Kidney (tissue), 14 donors: ENCODE data around the gene ATF7. TPM values are rescaled to one million over a fixed set of nuclear protein-coding genes. Genes with fewer than 3 reads are reported as not detected.

ENCODE experiments used
- DNase-seq, 5 donors: peaks; one replicate each; pipeline ENCODE4 v3.0.0-alpha.2; 2013 to 2020
- FAIRE-seq: peaks from 2 replicates; lab custom pipeline; 2012; peaks lifted over from hg19 to GRCh38; lab: Jason Lieb, UNC
- H3K27ac ChIP-seq, 2 donors: one replicate each; pipeline ENCODE4 v1.7.0; 2013; ENCODE audit warnings: low read depth in 2 of 2, low read length in 2 of 2, inconsistent platforms in 1 of 2
- H3K27me3 ChIP-seq: one replicate; pipeline ENCODE4 v1.7.1; 2013; ENCODE audit warnings: low read length, inconsistent platforms; ENCODE audit not compliant: control insufficient read depth, insufficient read depth
- H3K36me3 ChIP-seq, 3 donors: one replicate each; pipeline versions ENCODE4 v1.7.0 to v1.7.1; 2013; ENCODE audit warnings: low read length in 3 of 3, control low read depth in 1 of 3, inconsistent platforms in 1 of 3; ENCODE audit not compliant: insufficient read depth in 3 of 3, control insufficient read depth in 2 of 3
- H3K4me1 ChIP-seq, 3 donors: one replicate each; pipeline versions ENCODE4 v1.7.0 to v1.7.1; 2013; ENCODE audit warnings: low read length in 3 of 3, inconsistent platforms in 1 of 3, low read depth in 1 of 3; ENCODE audit not compliant: control insufficient read depth in 2 of 3, insufficient read depth in 2 of 3
- H3K4me3 ChIP-seq, 3 donors: one replicate each; pipeline versions ENCODE4 v1.7.0 to v1.8.1; 2013; ENCODE audit warnings: low read length in 3 of 3, control low read depth in 1 of 3, inconsistent platforms in 1 of 3
- H3K9ac ChIP-seq, 3 donors: one replicate each; pipeline versions ENCODE4 v1.7.0 to v1.7.1; 2013; ENCODE audit warnings: low read length in 3 of 3, control low read depth in 1 of 3, inconsistent platforms in 1 of 3
- H3K9me3 ChIP-seq, 3 donors: one replicate each; pipeline versions ENCODE4 v1.7.0 to v1.7.1; 2013; ENCODE audit warnings: low read length in 3 of 3, control low read depth in 1 of 3, inconsistent platforms in 1 of 3; ENCODE audit not compliant: control insufficient read depth in 2 of 3, insufficient read depth in 1 of 3
- intact Hi-C: fragments of 100-400 bp; cut with DNase I; formaldehyde crosslinking; loops from one replicate; pipeline ENCODE4 v1.11.1; 2022
- polyA plus RNA-seq: library from polyadenylated mRNA; stranded (reverse); fragments of 350-450 nt; fragmentation: Illumina TruSeq; extraction: RNeasy Lipid Tissue Mini Kit (QIAGEN cat#74804); gene quantifications from one replicate; pipeline ENCODE4 v1.2.3, GENCODE V29; 2014; ENCODE audit warnings: low read depth, low replicate concordance; ENCODE audit not compliant: insufficient read depth
- total RNA-seq: library from RNA; stranded (reverse); fragmentation: NEBNext Ultra II Directional; extraction: Animal tissue kit (Norgen Biotek cat#: 25700); gene quantifications from one replicate; pipeline ENCODE4 v1.2.1, GENCODE V29; 2021
- TF ChIP-seq, protein P1 (sequence below): IDR thresholded peaks from 3 replicates; pipeline ENCODE4 v1.5.1; 2012; ENCODE audit warnings: mild to moderate bottlenecking, moderate library complexity, borderline replicate concordance; ENCODE audit not compliant: insufficient read depth; ENCODE audit errors: extremely low read depth
- donor health status: control.
- donor health status: control.
- donor health status: control.
- donor health status: control.
- donor health status: control.
- donor health status: DM: yes; HTN: yes; CAD: no.
- donor health status: Normal renal cell carcinoma (clear cell type).

The ATF7 gene
- total and polyA plus RNA-seq, 2 donors from 2014 or later, result 16.2 to 54.7 TPM

GRCh38 chr12:53627919-53628318, 1.7 kb upstream of the ATF7 start:
- FAIRE-seq, result no peak
- Histone ChIP-seq H3K9ac (no peak overlapping the region), H3K4me1 (peaks cover 5 to 16% (median 14%) of the 10 kb centered on the region in 3 donors), H3K4me3 (no peak overlapping the region), H3K27me3 (no peaks in the 10 kb centered on the region), H3K27ac (no peak overlapping the region), H3K36me3 (no peaks in the 10 kb centered on the region), H3K9me3 (no peaks in the 10 kb centered on the region)
- DNase-seq, result no peak
- intact Hi-C loops, result no loop called here
- TF ChIP-seq, protein P1, sequence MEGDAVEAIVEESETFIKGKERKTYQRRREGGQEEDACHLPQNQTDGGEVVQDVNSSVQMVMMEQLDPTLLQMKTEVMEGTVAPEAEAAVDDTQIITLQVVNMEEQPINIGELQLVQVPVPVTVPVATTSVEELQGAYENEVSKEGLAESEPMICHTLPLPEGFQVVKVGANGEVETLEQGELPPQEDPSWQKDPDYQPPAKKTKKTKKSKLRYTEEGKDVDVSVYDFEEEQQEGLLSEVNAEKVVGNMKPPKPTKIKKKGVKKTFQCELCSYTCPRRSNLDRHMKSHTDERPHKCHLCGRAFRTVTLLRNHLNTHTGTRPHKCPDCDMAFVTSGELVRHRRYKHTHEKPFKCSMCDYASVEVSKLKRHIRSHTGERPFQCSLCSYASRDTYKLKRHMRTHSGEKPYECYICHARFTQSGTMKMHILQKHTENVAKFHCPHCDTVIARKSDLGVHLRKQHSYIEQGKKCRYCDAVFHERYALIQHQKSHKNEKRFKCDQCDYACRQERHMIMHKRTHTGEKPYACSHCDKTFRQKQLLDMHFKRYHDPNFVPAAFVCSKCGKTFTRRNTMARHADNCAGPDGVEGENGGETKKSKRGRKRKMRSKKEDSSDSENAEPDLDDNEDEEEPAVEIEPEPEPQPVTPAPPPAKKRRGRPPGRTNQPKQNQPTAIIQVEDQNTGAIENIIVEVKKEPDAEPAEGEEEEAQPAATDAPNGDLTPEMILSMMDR, result no peak

DNA sequence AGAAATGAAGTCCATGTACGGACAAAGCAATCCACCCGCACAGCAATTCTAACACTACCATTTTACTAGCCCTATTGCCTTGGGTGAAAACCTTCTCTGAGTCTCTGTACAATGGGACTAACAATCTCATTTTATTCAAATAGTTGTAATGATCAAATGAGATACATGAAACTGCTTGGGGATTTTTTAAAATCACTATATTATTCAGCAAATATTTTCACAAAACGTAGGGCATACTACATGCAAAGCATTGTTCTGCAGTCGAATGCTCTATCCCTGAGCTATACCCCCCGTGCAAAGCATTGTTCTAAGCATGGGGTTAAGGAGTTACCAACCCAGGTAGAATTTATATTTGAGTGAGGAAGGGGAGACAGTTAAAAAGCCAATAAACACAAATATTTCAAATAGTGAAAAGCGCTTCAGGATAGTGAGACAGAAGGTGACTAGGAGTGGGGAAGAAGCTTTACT, 554 bp upstream of the ATF7 start:
- intact Hi-C loops, result no loop called here
- no peaks in the 10 kb centered on the region for H3K36me3 ChIP-seq
- peaks cover 5 to 21% (median 17%) of the 10 kb centered on the region in 3 donors for H3K4me1 ChIP-seq
- H3K9me3 ChIP-seq, result no peaks in the 10 kb centered on the region
- TF ChIP-seq, protein P1, result no peak
- peak overlapping the region in 2 of 3 donors; percentile 0 to 70 for H3K9ac ChIP-seq
- DNase-seq (peak in 1 of 5 donors; percentile 7), FAIRE-seq (no peak)
- no peaks in the 10 kb centered on the region for H3K27me3 ChIP-seq
- H3K4me3 ChIP-seq, result peak overlapping the region; percentile 68 to 85 (median 84)
- H3K27ac ChIP-seq, result no peak overlapping the region

DNA sequence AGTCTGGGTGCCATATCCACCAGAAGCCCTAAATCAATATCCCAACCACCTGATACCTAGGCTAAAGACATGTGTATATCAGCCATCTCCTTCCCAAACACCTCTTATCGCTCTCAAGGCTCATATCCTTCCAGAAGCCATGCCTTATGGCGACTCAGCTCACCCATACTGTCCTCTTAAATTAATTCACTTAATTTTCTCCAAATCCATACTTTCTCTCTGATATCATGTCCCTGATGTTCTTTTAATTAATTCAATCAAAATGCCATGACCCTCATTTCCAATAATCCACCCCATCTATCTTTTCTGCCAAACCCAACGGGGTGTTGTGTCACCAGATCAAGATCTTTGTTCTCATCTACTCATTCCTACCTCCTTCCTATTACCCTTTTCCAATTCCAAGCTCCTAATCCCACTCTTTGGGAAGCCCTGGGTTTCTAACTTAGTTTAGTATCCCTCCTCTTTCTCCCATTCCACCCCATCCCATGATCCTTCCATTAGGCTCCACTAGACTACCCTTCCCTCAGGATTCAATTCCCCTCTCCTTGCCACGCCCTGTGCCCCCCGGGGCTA, 723 bp downstream of the ATF7 start:
- no peak for FAIRE-seq
- intact Hi-C loops, result no loop called here
- no peaks in the 10 kb centered on the region for H3K27me3 ChIP-seq
- TF ChIP-seq, protein P1, result no peak
- no peak for DNase-seq
- peaks cover 5 to 21% (median 17%) of the 10 kb centered on the region in 3 donors for H3K4me1 ChIP-seq
- H3K27ac ChIP-seq, result peak overlapping the region; percentile 73 to 98
- H3K9me3 ChIP-seq, result no peaks in the 10 kb centered on the region
- no peaks in the 10 kb centered on the region for H3K36me3 ChIP-seq
- peak overlapping the region; percentile 78 to 88 (median 84) for H3K4me3 ChIP-seq
- peak overlapping the region; percentile 56 to 79 (median 78) for H3K9ac ChIP-seq
